Uterus (tissue), 4 donors: ENCODE data around the gene THSD4. TPM values are rescaled to one million over a fixed set of nuclear protein-coding genes. Genes with fewer than 3 reads are reported as not detected.
"Not testable (repeated sequence)": the region's sequence is repeated elsewhere in the genome, so short reads cannot be mapped to it uniquely, and the experiment has no call there.

Experiments used
- DNase-seq, 2 donors: peaks; one replicate each; pipeline ENCODE4 v3.0.0-alpha.2; 2019 to 2020
- H3K27ac ChIP-seq, 2 donors: fragments of 200-600 bp; sonication (generic); 1 replicate in 1 of 2; 2 replicates in 1 of 2; pipeline ENCODE4 v1.5.1; 2016 to 2018
- H3K27me3 ChIP-seq, 2 donors: fragments of 200-600 bp; sonication (generic); one replicate each; pipeline ENCODE4 v1.5.1; 2018 to 2019; ENCODE audit warnings: control low read depth in 1 of 2
- H3K36me3 ChIP-seq, 2 donors: fragments of 200-600 bp; sonication (generic); one replicate each; pipeline ENCODE4 v1.5.1; 2019; ENCODE audit warnings: control low read depth in 1 of 2
- H3K4me1 ChIP-seq, 2 donors: fragments of 200-600 bp; sonication (generic); one replicate each; pipeline ENCODE4 v1.5.1; 2018 to 2019; ENCODE audit warnings: control low read depth in 1 of 2
- H3K4me3 ChIP-seq, 2 donors: fragments of 200-600 bp; sonication (generic); 1 replicate in 1 of 2; 2 replicates in 1 of 2; pipeline ENCODE4 v1.5.1; 2018 to 2019; ENCODE audit warnings: mild to moderate bottlenecking in 1 of 2
- H3K9me3 ChIP-seq, 2 donors: fragments of 200-600 bp; sonication (generic); one replicate each; pipeline ENCODE4 v1.5.1; 2019; ENCODE audit warnings: control low read depth in 1 of 2
- POLR2A ChIP-seq, 2 donors: fragments of 450-650 bp; IDR thresholded peaks; one replicate each; pipeline ENCODE4 v1.6.1; 2016; ENCODE audit warnings: antibody characterized with exemption in 2 of 2, mild to moderate bottlenecking in 1 of 2, moderate library complexity in 1 of 2
- intact Hi-C: fragments of 100-400 bp; cut with DNase I; formaldehyde crosslinking; loops from one replicate; pipeline ENCODE4 v1.15.1; 2023; ENCODE audit warnings: low total_unique reads
- total RNA-seq, 4 donors: library from RNA; depleted of rRNA in 3 of 4; stranded (reverse); fragments of >200 nt in 3 of 4; gene quantifications; one replicate each; pipeline versions ENCODE4 v1.1.0 to v1.2.4, GENCODE V29; 2014 to 2023
- TF ChIP-seq, protein P1 (sequence below), 4 experiments: fragments of 200-600 bp in 2 of 4; fragments of 450-650 bp in 2 of 4; sonication (generic) in 2 of 4; IDR thresholded peaks; one replicate each; pipeline ENCODE4 v1.5.1; 2016 to 2019; ENCODE audit warnings: antibody characterized with exemption in 4 of 4, mild to moderate bottlenecking in 2 of 4, moderate library complexity in 1 of 4
- donor health status: DM: yes; HTN: yes; CAD: no.

The THSD4 gene
- total RNA-seq, 4 donors from 2014 or later: 7.1 to 144 (median 35.4) TPM

- intact Hi-C loops: no loop called here
- no peak for TF ChIP-seq POLR2A (IDR thresholded peaks at IDR 0.05)
- TF ChIP-seq, protein P1, sequence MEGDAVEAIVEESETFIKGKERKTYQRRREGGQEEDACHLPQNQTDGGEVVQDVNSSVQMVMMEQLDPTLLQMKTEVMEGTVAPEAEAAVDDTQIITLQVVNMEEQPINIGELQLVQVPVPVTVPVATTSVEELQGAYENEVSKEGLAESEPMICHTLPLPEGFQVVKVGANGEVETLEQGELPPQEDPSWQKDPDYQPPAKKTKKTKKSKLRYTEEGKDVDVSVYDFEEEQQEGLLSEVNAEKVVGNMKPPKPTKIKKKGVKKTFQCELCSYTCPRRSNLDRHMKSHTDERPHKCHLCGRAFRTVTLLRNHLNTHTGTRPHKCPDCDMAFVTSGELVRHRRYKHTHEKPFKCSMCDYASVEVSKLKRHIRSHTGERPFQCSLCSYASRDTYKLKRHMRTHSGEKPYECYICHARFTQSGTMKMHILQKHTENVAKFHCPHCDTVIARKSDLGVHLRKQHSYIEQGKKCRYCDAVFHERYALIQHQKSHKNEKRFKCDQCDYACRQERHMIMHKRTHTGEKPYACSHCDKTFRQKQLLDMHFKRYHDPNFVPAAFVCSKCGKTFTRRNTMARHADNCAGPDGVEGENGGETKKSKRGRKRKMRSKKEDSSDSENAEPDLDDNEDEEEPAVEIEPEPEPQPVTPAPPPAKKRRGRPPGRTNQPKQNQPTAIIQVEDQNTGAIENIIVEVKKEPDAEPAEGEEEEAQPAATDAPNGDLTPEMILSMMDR (IDR thresholded peaks at IDR 0.05): no peak
Observed at GRCh38 chr15:71393383-71393782, 278.1 kb downstream of the THSD4 start.

DNA sequence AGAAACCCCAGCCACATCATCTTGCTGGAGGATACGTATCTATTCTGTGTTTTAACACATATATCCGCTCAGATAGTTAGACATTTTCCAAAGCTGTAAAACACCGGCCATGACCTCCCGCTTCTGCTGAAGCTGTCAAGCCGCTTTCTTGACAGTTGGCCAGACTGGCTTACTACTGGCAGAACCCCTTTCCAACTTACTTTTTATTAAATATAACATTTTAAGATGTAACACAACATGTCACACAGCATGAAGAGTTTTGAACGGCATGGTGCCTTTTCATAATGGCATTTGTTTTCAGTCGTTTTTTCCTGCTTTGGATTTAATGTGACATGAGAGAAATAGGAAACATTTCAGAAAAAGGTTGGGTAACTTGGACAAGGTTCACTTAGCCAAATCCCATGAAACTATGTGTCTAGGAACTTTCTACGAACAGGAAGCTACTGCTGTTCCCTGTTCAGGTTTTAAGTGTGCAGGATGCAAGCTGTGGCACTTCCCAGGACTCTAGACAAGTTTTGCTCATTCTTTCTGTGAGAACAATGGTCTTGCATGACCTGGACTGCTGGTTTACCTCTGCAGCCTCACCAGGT, 281.4 kb downstream of the THSD4 start:
- Histone ChIP-seq H3K27ac (peak overlapping the region in 1 of 2 donors; percentile 36), H3K36me3 (no peaks in the 10 kb centered on the region), H3K4me3 (no peak overlapping the region), H3K27me3 (no peaks in the 10 kb centered on the region), H3K4me1 (peaks cover 0 to 9% of the 10 kb centered on the region in 2 donors), H3K9me3 (no peaks in the 10 kb centered on the region)
- no peak for DNase-seq
- TF ChIP-seq, protein P1 (IDR thresholded peaks at IDR 0.05): no peak
- no peak for TF ChIP-seq POLR2A (IDR thresholded peaks at IDR 0.05)
- intact Hi-C loops: no loop called here

More at GRCh38 chr15:71393383-71393782, 278.1 kb downstream of the THSD4 start:
- Histone ChIP-seq H3K27ac (no peak overlapping the region), H3K9me3 (no peaks in the 10 kb centered on the region), H3K36me3 (no peaks in the 10 kb centered on the region), H3K4me1 (peaks cover under 1 to 9% of the 10 kb centered on the region in 2 donors), H3K4me3 (no peak overlapping the region), H3K27me3 (no peaks in the 10 kb centered on the region)
- DNase-seq: no peak

DNA sequence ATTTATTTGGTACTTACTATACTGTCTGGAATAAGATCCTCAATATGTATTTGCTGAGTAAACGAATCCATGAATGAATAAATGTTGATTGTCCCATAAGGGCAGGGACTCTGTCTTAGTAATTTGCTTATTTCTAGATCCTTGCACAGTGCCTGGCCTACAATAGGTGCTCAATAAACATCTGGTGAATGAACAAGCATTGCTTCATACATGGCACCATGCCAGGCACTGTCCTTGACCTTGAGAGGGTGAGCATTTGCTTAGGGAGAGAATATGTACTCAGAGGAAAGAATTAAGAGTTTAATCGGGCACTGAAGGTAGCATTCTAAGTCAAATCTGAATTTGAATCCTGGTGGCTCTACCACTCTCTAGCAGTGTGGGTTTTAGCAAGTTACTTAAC, 282.1 kb downstream of the THSD4 start:
- no peak for TF ChIP-seq POLR2A (IDR thresholded peaks at IDR 0.05)
- Histone ChIP-seq H3K4me3 (no peak overlapping the region), H3K27me3 (no peaks in the 10 kb centered on the region), H3K27ac (no peak overlapping the region), H3K4me1 (peaks cover 0 to 9% of the 10 kb centered on the region in 2 donors), H3K36me3 (no peaks in the 10 kb centered on the region), H3K9me3 (no peaks in the 10 kb centered on the region)
- intact Hi-C loops: no loop called here
- DNase-seq: no peak

GRCh38 chr15:71400294-71400693, 285.0 kb downstream of the THSD4 start:
- intact Hi-C loops: no loop called here
- H3K36me3 ChIP-seq: no peaks in the 10 kb centered on the region
- TF ChIP-seq, protein P1 (IDR thresholded peaks at IDR 0.05): no peak
- TF ChIP-seq POLR2A (IDR thresholded peaks at IDR 0.05): no peak
- peaks cover 0 to 9% of the 10 kb centered on the region in 2 donors for H3K4me1 ChIP-seq
- H3K9me3 ChIP-seq: no peaks in the 10 kb centered on the region
- H3K4me3 ChIP-seq: no peak overlapping the region
- peak overlapping the region; percentile 62 to 71 for H3K27ac ChIP-seq
- no peak for DNase-seq
- no peaks in the 10 kb centered on the region for H3K27me3 ChIP-seq

DNA sequence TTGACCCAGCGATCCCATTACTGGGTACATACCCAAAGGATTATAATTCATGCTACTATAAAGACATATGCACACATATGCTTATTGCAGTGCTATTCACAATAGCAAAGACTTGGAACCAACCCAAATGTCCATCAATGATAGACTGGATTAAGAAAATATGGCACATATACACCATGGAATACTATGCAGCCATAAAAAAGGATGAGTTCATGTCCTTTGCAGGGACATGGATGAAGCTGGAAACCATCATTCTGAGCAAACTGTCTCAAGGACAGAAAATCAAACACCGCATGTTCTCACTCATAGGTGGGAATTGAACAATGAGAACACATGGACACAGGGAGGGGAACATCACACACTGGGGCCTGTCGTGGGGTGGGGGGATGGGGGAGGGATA, 286.5 kb downstream of the THSD4 start:
- H3K4me3 ChIP-seq, H3K4me1 ChIP-seq, DNase-seq, intact Hi-C loops, H3K27ac ChIP-seq, H3K27me3 ChIP-seq, H3K9me3 ChIP-seq, H3K36me3 ChIP-seq: not testable (repeated sequence)

- H3K27ac ChIP-seq: peak overlapping the region in 1 of 2 donors; percentile 35
- no peaks in the 10 kb centered on the region for H3K4me1 ChIP-seq
- no peaks in the 10 kb centered on the region for H3K36me3 ChIP-seq
- intact Hi-C loops: no loop called here
- no peak for DNase-seq
- no peak for TF ChIP-seq POLR2A (IDR thresholded peaks at IDR 0.05)
- TF ChIP-seq, protein P1 (IDR thresholded peaks at IDR 0.05): no peak
- H3K4me3 ChIP-seq: no peak overlapping the region
- H3K9me3 ChIP-seq: no peaks in the 10 kb centered on the region
- H3K27me3 ChIP-seq: no peaks in the 10 kb centered on the region
Observed at GRCh38 chr15:71409541-71409940, 294.3 kb downstream of the THSD4 start.
